ENCODE results near the gene ZBTB40.

Gene ZBTB40

DNA sequence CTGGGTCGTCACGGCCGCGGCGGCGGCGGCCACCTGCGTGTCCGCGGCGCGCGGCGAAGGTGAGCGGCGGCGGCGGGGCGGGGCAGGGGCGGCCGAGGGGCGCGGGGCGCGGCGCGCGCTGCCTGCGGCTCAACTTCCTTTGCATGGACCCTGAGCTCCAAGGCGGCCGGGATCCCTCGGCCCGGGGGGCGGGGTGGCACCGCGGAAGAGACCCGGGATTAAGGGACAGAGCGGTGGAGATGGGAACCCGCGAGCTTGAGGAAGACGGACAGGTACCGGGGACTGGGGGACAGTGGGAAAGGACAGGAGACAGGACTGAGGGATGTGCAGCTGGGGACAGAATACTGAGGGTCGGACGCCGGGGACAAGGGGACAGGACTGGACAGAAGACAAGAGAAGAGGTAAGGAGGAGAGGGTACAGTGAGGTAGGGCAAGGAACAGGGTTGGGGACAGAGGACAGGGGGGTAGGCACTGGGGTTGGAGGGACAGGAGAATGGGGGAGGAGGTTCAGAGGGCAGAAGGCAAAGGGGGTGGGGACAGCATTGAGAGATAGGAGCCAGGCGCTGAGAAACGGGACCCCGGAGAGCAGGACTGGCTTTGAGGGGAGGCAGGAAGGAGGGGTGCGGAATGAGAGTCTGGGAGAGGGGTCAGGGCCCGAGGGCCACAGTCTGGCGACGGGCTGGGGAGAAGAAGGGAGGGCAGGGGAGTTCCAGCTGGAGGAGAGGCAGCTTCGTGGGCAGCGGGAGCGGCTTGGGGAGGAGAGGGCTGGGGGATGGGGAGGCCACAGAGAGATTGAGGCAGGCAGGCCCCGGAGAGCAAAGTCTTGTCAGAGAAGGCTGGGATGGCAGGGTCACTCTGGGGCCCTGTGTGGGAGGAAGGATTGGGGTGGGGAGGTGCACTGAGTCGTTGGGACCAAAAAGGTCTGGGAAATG, 112.3 kb downstream of the ZBTB40 start:
- no peak for DNase-seq

DNA sequence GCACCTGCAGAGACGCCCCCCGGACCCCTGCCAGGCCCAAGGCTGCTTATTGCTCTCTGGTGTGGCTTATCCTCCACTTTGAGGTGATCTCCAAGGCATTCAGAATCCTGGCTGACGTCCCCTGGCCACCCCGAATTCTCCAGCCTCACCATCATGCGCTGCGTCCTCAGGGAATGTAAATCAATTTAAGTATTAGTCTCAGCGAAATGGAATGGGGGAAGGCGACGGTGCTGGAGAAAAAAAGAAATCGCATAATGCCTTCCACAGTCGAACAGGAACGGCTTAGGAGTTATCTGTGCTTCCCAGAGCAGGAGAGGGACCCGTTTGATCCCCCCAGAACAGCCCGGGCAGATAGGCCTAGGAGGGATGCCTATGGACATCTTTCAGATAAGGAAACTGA, 114.5 kb downstream of the ZBTB40 start:
- DNase-seq = no peak

DNA sequence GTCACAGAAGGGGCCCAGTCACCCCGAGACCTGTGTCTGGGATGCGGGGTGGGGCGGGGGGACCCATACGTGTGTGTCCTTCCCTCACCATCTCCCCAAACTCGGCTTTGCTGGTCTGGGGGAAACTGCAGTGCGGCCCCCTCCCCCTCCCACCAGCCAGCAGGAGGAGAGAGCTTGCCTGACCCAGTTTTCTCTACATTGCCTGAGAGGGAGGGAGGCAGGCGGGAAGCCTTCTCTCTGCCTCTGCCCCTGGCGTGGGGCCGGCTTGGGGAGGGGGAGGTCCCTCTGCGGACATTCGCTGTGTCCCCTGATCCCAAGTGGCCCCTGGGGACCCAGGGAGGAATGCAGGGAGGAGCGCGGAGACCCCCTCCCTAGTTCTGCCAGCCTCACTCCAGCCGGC, 115.5 kb downstream of the ZBTB40 start:
- no peak for DNase-seq

DNA sequence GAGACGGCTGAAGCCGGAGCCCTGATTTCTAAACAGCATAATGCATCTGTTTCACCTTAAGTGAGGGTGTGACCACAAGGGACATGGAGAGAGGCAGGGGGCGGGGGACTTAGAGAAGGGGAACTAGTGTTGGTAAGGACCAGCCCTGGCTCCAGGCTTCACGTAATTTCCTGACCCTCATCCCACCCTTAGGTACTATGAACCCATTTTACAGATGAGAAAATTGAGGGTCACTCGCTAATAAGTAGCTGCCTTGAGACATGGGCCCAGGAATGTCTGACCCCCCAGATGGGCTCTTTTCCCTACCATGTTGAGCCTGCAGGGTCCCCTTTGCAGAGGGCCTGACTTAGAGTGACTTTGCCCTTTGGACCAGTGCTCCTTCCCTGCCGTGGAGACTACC, 116.3 kb downstream of the ZBTB40 start:
- DNase-seq = no peak

DNA sequence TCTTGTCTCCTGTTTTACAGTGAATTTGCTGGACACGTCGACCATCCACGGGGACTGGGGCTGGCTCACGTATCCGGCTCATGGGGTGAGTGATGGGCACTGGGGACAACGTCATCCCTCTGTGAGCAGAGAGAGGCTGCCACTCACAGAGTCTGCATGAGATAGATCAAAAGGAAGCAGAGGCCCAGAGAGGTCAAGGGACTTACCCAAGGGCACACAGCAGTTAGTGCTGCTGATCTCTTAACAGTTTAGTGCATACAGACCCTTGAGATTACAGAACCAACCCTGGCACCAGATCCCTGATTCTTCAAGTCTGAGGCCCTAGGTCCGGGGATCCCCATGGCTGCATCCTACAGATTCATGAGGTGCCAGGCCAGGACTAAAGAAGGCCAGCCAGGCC, 117.6 kb downstream of the ZBTB40 start:
- no peak for DNase-seq

DNA sequence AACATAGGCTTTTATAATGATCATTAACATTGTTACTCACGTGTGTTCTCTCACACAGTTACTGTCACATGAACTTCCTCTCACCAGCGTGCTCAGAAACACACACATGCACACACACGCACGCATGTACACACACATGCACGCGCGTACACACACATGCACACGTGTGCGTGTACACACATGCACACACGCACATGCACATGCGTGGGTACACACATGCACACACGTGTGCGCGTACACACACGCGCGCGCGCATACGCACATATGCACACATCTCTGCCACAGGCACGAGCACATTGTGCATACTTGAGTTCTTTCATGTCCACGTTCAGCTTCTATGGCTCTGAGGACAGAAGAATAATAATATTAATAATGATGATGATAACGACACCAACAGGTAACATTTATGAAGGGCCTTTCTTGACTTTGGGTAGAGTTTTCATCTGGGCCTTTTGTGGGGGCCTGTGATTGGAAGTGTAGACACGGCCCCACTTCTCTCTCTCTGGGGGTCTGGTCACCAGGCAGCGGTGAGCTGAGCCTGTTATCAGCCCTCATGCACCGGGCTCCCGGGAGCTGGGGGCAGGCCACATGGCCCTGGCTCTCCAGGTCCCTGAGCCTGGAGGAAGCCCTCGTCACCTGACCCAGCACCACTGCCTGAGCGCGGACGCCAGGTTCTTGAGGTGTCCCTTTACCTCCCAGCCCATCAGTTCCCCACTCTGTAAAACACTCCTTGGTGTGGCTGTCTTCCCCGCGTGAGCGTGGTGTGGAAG, 118.7 kb downstream of the ZBTB40 start:
- no peak for DNase-seq

DNA sequence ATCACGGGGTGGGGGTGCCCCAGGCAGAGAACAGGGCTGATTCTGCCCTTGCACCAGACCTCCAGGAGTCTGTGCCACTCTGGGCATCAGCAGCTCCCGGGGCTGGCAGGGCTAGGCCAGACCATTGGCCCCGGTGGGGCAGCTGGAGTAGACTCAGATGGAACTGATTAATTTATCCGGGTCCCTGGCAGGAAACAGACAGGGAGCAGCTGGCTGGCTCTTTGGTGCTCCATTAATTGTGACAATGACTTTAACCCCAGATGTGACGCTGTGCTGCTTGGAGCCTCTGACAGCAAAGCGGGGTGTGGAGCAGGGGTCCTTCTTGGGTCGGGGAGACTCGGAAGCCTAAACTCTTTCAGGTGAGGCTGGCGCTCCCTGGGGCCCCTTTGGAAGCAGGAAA, 121.2 kb downstream of the ZBTB40 start:
- no peak for DNase-seq

DNA sequence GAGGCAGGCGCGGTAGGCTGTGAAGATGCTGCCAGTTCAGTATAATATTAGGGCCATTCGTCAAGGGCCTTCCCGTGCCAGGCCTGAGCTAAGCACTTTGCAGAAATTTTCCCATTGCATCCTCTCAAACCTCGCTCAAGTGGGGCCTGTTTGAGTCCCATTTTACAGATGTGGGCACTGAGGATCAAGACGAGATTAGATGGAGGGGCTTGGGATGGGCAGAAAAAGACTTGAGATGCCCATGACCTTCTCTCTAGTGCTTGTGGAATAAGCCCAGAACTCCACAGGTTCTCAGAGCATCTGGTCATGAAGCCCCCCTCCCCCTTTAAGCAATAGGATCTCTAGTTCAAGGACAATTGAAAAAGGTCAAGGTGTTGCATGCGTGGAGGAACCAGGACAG, 121.6 kb downstream of the ZBTB40 start:
- no peak for DNase-seq

DNA sequence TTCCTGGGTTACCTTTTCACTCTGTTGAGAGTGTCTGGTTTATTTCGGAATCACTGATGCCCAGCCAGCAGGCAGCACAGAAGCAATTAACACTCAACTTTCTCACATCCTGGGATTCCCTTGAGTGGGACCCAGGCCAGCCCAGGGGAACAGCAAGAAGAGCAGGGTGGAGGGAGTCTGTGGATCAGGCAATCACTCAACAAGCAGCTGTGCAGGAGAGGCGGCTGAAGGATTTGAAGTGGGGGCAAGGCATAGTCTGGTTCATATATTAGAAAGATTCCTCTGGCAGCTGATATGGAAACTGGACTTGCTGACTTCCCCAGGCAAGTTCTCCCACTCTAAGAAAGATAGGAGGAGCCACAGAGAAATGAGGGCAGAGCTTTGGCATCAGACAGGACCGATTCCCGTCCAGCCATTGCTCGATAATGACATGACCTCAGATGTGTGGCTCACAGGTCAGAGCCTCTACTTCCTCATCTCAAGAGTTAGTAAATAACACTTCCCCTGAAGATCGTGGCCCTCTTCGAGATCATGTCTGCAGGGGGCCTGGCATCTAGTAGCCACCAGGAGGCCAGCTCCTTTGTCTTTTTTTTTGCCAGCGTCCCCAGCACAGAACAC, 124.0 kb downstream of the ZBTB40 start:
- DNase-seq = no peak

DNA sequence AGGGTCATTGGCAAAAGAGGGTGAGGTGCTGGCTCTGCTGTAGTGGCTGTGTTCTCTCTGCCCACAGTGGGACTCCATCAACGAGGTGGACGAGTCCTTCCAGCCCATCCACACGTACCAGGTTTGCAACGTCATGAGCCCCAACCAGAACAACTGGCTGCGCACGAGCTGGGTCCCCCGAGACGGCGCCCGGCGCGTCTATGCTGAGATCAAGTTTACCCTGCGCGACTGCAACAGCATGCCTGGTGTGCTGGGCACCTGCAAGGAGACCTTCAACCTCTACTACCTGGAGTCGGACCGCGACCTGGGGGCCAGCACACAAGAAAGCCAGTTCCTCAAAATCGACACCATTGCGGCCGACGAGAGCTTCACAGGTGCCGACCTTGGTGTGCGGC, 124.5 kb downstream of the ZBTB40 start:
- DNase-seq = no peak

DNA sequence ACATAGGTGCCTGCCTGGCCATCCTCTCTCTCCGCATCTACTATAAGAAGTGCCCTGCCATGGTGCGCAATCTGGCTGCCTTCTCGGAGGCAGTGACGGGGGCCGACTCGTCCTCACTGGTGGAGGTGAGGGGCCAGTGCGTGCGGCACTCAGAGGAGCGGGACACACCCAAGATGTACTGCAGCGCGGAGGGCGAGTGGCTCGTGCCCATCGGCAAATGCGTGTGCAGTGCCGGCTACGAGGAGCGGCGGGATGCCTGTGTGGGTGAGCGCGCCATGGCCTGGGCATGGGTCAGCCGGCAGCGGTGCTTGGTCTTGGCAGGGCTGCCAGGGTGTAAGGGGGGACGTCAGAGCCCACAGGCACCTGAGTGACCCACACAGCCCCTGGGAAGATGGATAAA, 125.0 kb downstream of the ZBTB40 start:
- DNase-seq = no peak

DNA sequence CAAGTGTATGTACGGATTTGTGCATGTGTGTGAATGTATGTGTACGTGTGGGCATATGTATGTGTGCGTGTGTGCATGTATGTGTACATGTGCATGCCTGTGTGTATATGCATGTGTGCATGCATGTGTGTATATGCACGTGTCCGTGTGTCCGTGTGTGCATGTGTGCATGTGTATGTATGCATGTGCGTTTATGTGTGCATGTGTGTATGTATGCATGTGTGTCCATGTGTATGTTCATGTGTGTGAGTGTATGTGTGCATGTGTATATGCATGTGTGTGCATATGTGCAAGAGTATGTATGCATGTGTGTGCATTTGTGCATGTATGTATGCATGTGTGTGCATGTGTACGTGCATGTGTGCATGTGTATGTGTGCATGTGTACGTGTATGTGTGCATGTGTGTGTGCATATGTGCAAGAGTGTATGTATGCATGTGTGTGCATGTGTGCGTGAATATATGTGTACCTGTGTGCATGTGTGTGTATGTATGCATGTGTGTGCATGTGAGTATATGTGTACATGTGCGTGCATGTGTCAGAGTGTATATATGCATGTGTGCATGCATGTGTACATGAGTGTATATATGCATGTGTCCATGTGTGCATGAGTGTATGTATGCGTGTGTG, 127.2 kb downstream of the ZBTB40 start:
- DNase-seq = no peak

DNA sequence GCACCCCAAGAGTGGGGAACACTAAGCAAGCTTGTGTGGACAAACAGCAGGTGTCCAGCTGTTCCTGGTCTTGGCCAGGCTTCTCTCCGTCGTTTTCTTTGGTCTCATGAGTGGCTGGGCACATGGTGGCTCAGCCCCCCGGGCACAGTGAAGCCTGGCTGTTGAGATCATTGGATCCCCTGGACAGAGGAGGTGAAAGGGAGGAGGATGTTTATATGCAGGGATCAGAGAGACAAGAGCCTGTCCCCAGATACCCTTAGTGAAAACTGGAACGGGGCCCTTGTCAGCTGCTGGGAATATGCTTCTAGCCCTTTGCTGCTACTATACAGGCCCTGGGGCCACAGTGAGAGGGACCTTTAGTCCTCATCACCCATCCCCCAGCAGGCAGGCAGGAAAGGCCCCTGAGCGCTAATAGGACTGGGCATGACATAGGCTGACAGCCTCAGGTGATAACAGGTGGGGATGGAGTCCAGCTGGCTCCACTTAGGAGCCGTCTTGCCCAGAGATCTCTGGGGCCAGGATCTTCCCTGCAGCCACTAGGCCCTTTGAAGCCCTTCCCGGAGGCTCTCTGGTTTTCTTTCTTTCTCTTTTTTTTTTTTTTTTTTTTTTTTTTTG, 128.0 kb downstream of the ZBTB40 start:
- DNase-seq = no peak

Data from NCI-H510A (cell line).